ENCODE data around the gene SFRP2.

DNA sequence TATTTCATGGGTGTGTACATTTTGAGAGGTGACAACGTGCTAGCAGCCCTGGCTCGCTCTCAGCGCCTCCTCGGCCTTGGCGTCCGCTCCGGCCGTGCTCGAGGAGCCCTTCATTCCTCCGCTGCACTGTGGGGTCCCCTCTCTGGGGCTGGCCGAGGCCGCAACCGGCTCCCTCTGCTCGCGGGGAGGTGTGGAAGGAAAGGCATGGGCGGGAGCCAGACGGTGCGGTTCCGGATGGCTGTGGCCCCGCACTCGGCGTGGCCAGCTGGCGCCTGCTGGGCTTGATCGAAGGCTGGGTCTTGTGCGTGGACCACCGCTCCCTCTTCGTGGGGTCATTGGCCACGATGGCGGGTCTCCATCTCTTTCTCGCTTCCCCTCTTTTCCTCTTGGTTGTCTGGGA is 17.2 kb upstream of the SFRP2 start:
- TF ChIP-seq, protein P1, sequence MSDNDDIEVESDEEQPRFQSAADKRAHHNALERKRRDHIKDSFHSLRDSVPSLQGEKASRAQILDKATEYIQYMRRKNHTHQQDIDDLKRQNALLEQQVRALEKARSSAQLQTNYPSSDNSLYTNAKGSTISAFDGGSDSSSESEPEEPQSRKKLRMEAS (IDR thresholded peaks at IDR 0.05; ENCODE audit: low read depth, low read length) = no peak
- TF ChIP-seq CTCF (IDR thresholded peaks at IDR 0.05; ENCODE audit: low read depth, low read length) = no peak
- TF ChIP-seq POLR2A (IDR thresholded peaks at IDR 0.05; ENCODE audit: extremely low read depth, insufficient read length) = no peak
- TF ChIP-seq MYC (IDR thresholded peaks at IDR 0.05; ENCODE audit: low read depth, low read length) = no peak
